Tibial nerve (tissue), 4 donors: ENCODE results near the gene FADS6. TPM values are rescaled to one million over a fixed set of nuclear protein-coding genes. Genes with fewer than 3 reads are reported as not detected.

Source experiments
- DNase-seq, 2 donors: peaks; one replicate each; pipeline ENCODE4 v3.0.0-alpha.2; 2019; ENCODE audit warnings: low spot score in 2 of 2
- H3K27ac ChIP-seq, 4 donors: fragments of 200-600 bp; sonication (generic) in 3 of 4; one replicate each; pipeline ENCODE4 v1.5.1; 2017 to 2019; ENCODE audit warnings: mild to moderate bottlenecking in 1 of 4
- H3K27me3 ChIP-seq, 2 donors: fragments of 200-600 bp; sonication (generic) in 1 of 2; one replicate each; pipeline versions ENCODE4 v1.5.1 to v1.6.0; 2017 to 2019
- H3K36me3 ChIP-seq, 3 donors: fragments of 200-600 bp; sonication (generic); one replicate each; pipeline ENCODE4 v1.5.1; 2018 to 2019
- H3K4me1 ChIP-seq, 4 donors: fragments of 200-600 bp; sonication (generic) in 3 of 4; one replicate each; pipeline ENCODE4 v1.5.1; 2017 to 2019
- H3K4me3 ChIP-seq, 4 donors: fragments of 200-600 bp; sonication (generic) in 3 of 4; one replicate each; pipeline ENCODE4 v1.5.1; 2017 to 2019; ENCODE audit warnings: mild to moderate bottlenecking in 1 of 4, moderate library complexity in 1 of 4
- H3K9me3 ChIP-seq, 4 donors: fragments of 200-600 bp; sonication (generic) in 3 of 4; one replicate each; pipeline ENCODE4 v1.5.1; 2017 to 2019
- EP300 ChIP-seq, 2 donors: sonication (generic); formaldehyde crosslinking; IDR thresholded peaks; one replicate each; pipeline ENCODE4 v1.6.1; 2017; ENCODE audit warnings: antibody characterized with exemption in 2 of 2, mild to moderate bottlenecking in 1 of 2
- POLR2A ChIP-seq, 2 donors: fragments of 450-650 bp; IDR thresholded peaks; one replicate each; pipeline ENCODE4 v1.6.1; 2017; ENCODE audit warnings: antibody characterized with exemption in 2 of 2, mild to moderate bottlenecking in 2 of 2, moderate library complexity in 2 of 2
- WGBS, 2 donors: methylation state at CpG; one replicate each; pipeline ENCODE4 v1.1.5; 2018; 5-methylcytosine and 5-hydroxymethylcytosine counted together
- total RNA-seq, 4 donors: library from RNA; depleted of rRNA; stranded (reverse); fragments of >200 nt; gene quantifications; one replicate each; pipeline ENCODE4 v1.1.0, GENCODE V29; 2016
- TF ChIP-seq, protein P1 (sequence below), 5 experiments: fragments of 200-600 bp in 3 of 5; fragments of 450-650 bp in 2 of 5; sonication (generic) in 3 of 5; IDR thresholded peaks; one replicate each; pipeline ENCODE4 v1.5.1; 2016 to 2019; ENCODE audit warnings: antibody characterized with exemption in 5 of 5, mild to moderate bottlenecking in 3 of 5, moderate library complexity in 2 of 5

The FADS6 gene
- total RNA-seq, 4 donors from 2014 or later: not detected

DNA sequence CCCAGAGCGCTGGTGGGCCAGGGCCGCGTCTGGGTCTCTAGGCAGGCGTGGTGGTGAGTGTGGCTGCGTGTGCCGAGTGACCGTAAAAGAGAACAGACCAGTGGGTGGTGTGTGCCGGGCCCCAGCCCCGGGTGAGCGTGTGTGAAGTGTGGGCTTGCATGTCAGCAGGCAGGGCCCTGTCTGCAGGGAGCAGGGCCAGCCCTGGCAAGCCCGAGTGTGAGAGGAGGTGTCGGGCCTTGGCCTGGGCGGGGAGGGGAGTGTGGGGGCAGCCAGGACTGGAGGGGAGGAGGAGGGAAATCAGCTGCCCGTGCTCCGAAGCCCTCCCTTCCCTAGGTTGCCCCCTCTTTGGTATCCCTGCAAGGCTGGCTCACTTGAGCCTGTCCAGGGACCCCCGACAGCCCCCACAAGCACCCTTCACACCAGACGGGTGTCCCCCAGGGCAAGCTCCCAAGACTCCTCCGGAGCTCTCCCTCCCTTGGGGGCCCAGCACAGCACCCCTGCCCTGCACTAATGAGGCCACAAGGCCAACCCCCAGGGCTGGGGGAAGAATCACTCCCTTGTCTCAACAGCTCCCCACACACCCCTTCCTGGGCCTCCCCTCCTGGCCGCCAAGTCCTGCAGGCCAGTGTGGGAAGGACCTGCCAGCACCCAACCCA is 27.7 kb upstream of the FADS6 start:
- 23 to 34% methylated on average over 17 to 19 of the region's 19 CpGs for WGBS, 2 donors
- Histone ChIP-seq H3K4me3 (no peak overlapping the region), H3K36me3 (no peaks in the 10 kb centered on the region), H3K4me1 (peaks cover 0 to 51% (median 21%) of the 10 kb centered on the region in 4 donors), H3K9me3 (no peaks in the 10 kb centered on the region), H3K27ac (no peak overlapping the region), H3K27me3 (peaks cover 0 to 96% of the 10 kb centered on the region in 2 donors)
- no peak for DNase-seq
- TF ChIP-seq, protein P1, sequence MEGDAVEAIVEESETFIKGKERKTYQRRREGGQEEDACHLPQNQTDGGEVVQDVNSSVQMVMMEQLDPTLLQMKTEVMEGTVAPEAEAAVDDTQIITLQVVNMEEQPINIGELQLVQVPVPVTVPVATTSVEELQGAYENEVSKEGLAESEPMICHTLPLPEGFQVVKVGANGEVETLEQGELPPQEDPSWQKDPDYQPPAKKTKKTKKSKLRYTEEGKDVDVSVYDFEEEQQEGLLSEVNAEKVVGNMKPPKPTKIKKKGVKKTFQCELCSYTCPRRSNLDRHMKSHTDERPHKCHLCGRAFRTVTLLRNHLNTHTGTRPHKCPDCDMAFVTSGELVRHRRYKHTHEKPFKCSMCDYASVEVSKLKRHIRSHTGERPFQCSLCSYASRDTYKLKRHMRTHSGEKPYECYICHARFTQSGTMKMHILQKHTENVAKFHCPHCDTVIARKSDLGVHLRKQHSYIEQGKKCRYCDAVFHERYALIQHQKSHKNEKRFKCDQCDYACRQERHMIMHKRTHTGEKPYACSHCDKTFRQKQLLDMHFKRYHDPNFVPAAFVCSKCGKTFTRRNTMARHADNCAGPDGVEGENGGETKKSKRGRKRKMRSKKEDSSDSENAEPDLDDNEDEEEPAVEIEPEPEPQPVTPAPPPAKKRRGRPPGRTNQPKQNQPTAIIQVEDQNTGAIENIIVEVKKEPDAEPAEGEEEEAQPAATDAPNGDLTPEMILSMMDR (IDR thresholded peaks at IDR 0.05): no peak
- no peak for TF ChIP-seq EP300 (IDR thresholded peaks at IDR 0.05)
- no peak for TF ChIP-seq POLR2A (IDR thresholded peaks at IDR 0.05)

DNA sequence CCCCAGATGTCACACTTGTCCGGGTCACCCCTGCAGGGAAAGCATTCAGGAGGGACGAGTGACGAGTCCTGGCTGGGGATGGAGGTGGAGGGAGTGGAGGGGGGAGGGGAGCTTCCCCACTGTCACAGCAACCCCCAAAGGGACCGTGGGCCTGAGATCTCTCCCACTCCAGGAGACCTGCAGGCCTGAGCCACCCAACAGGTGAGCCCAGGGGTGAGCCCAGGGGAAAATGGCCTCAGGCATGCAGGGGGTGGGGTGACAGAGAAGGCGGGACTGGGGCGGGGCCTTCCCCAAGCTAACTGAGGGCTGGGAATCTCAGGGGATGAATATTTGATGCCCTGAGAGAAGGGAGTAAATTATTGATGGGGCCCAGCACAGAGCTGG is 27.2 kb upstream of the FADS6 start:
- TF ChIP-seq POLR2A (IDR thresholded peaks at IDR 0.05): no peak
- no peak for TF ChIP-seq EP300 (IDR thresholded peaks at IDR 0.05)
- TF ChIP-seq, protein P1 (IDR thresholded peaks at IDR 0.05): no peak
- Histone ChIP-seq H3K4me1 (peaks cover 0 to 51% (median 21%) of the 10 kb centered on the region in 4 donors), H3K4me3 (no peak overlapping the region), H3K9me3 (no peaks in the 10 kb centered on the region), H3K27me3 (peaks cover 0 to 96% of the 10 kb centered on the region in 2 donors), H3K27ac (no peak overlapping the region), H3K36me3 (no peaks in the 10 kb centered on the region)
- 46 to 62% methylated on average over 6 of the region's 6 CpGs for WGBS, 2 donors
- no peak for DNase-seq

DNA sequence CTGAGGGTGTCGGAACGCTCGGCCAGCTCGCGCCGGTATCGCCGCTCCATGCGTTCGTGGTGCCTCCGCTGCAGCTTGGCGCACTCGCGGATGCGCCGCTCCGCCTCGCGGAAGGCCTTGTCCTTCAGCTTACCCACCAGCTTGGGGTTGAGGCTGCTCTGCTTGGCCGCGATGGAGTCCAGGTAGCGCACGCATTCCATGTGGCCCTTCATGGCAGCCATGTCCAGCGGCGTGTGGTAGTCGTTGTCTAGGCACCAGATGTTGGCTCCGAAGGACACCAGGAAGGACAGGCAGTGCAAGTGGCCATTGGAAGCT is 26.8 kb upstream of the FADS6 start:
- Histone ChIP-seq H3K36me3 (no peaks in the 10 kb centered on the region), H3K4me1 (peaks cover 0 to 51% (median 21%) of the 10 kb centered on the region in 4 donors), H3K9me3 (no peaks in the 10 kb centered on the region), H3K4me3 (no peak overlapping the region), H3K27ac (no peak overlapping the region), H3K27me3 (peaks cover 0 to 94% of the 10 kb centered on the region in 2 donors)
- WGBS, 2 donors: 75 to 90% methylated on average over 22 to 27 of the region's 27 CpGs
- DNase-seq: no peak
- no peak for TF ChIP-seq POLR2A (IDR thresholded peaks at IDR 0.05)
- TF ChIP-seq, protein P1 (IDR thresholded peaks at IDR 0.05): no peak
- TF ChIP-seq EP300 (IDR thresholded peaks at IDR 0.05): no peak

DNA sequence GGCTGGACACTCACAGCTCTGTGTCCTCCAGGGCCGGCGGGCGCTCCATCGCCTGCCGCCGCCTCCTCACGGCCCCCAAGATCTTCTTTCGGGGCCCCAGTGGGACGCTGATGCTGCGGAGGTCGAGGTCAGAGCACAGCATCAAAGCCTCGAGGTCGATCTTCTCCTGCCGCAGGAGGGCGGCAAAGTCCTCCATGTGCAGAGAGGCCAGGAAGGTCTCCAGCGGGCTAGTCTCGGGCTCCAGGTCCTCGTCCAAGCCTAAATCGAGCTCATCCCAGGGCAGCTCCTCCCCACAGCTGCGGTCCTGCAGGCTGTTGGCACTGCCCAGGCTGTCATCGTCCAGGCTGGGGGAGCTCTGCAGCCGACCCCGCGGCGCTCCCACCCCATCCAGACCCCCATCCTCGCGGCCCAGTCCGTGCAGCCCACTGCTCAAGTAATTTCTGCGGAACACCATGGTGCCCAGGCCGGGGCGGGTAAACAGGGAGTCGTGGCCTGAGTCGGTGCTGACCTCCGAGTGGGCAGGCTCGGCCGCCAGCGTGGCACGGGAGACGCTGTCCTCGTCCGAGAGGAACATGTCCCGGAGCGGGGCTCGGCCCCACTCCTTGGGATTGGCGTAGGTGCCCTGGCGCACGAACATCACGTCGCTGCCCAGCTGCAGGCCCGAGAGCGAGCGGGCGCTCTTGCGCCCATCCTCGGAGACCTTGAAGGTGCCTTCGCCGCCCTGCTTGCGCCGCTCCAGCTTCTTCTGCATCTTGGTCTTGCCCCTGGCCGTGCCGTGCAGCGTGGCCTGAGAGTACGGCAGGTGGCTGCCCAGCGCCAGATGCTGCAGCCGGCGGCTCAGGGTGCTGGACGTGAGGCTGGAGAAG is 26.2 kb upstream of the FADS6 start:
- Histone ChIP-seq H3K9me3 (no peaks in the 10 kb centered on the region), H3K27me3 (peaks cover 0 to 93% of the 10 kb centered on the region in 2 donors), H3K27ac (no peak overlapping the region), H3K4me3 (no peak overlapping the region), H3K36me3 (no peaks in the 10 kb centered on the region), H3K4me1 (peaks cover 0 to 49% (median 20%) of the 10 kb centered on the region in 4 donors)
- DNase-seq: no peak
- TF ChIP-seq EP300 (IDR thresholded peaks at IDR 0.05) (no peak), POLR2A (IDR thresholded peaks at IDR 0.05) (no peak)
- TF ChIP-seq, protein P1 (IDR thresholded peaks at IDR 0.05): no peak
- 68 to 87% methylated on average over 37 to 48 of the region's 67 CpGs for WGBS, 2 donors

DNA sequence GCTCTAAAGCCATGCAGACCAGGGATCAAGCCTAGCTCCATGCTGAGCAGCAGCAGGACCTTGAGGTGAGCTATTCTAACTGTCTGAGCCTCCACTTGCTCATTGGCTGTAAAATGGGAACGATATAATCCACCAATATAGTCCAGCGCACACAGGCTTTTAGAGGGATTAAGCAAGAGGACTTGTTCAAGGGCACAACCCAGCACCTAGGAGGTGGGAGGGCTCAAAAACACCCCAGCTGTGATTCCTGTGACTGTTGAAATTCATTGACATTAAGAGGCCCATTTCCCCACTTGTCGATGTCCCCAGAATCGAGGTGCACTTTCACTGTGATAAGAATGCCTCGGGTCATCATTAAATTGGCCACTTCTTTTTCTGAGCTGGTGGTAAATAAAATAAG is 25.5 kb upstream of the FADS6 start:
- no peak for TF ChIP-seq EP300 (IDR thresholded peaks at IDR 0.05)
- TF ChIP-seq POLR2A (IDR thresholded peaks at IDR 0.05): no peak
- TF ChIP-seq, protein P1 (IDR thresholded peaks at IDR 0.05): no peak
- DNase-seq: no peak
- Histone ChIP-seq H3K4me1 (peaks cover 0 to 42% (median 16%) of the 10 kb centered on the region in 4 donors), H3K27me3 (peaks cover 0 to 85% of the 10 kb centered on the region in 2 donors), H3K27ac (no peak overlapping the region), H3K36me3 (no peaks in the 10 kb centered on the region), H3K9me3 (no peaks in the 10 kb centered on the region), H3K4me3 (no peak overlapping the region)
- WGBS, 2 donors: 82 to 94% methylated on average over 5 of the region's 5 CpGs
